CD4-positive, alpha-beta T cell treated with Interleukin-12 subunit alpha and Interleukin-12 subunit beta, for 1 hour (primary cell): ENCODE results near the gene AFAP1.
"Not testable (repeated sequence)": the region's sequence is repeated elsewhere in the genome, so short reads cannot be mapped to it uniquely, and the experiment has no call there.

Experiments used
- DNase-seq: peaks from one replicate; pipeline ENCODE4 v3.0.0-alpha.2; 2020

AFAP1 gene

DNA sequence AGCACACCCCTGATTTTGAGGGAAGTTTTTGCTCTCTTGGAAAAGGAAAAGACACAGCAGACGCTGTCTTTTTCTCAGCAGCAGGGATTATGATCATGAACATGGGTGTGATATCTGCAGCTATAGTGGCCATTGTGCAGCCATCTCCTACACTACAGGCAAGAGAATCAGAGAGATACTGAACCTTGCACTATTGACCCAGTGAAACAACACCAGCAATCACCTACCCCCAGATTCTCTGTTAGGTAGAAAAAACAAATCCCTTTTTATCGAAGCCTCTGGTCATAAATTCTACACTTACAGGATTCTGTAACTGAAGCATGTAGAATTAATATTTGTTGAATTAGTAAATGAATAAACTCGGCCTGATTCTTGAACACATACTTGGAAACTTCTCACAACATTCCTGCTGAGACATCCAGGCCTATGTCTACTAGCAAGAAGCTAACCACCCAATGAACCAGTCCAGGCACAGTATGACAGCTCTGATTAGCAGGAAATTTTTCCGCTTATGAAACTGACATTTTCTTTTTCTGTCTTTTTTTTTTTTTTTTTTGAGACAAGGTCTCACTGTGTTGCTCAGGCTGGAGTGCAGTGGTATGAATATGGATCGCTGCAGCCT, 5.0 kb upstream of the AFAP1 start:
- DNase-seq: no peak

DNA sequence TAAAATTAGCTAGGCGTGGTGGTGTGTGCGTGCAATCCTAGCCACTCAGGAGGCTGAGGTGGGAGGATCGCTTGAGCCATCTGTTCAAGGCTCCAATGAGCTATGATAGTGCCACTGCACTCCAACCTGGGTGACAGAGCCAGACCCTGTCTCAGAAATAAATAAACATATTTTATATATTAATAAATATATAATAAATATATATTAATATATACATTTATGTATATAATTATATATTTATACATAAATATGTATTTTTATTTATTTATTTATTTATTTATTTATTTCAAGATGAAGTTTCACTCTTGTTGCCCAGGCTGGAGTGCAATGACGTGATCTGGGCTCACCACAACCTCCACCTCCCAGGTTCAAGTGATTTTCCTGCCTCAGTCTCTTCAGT, 4.0 kb upstream of the AFAP1 start:
- not testable (repeated sequence) for DNase-seq

DNA sequence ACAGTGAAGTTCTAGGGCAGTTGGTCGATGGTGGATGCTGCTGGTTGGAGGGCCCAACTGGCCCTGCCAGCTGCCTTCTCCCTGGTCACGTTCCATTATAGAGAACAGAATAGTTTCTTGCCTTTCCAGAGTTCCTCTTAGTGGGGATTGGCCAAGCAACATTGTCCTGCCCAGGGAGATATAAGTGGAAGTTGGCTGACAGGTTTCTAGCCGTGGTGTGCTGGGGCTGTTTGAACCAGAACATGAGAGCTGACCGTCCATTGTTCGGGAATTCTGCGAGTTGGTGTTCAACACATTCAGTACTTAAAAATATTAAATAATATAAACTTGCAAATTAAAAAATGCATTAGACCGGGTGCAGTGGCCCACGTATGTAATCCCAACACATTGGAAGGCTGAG, 3.5 kb upstream of the AFAP1 start:
- DNase-seq: no peak

DNA sequence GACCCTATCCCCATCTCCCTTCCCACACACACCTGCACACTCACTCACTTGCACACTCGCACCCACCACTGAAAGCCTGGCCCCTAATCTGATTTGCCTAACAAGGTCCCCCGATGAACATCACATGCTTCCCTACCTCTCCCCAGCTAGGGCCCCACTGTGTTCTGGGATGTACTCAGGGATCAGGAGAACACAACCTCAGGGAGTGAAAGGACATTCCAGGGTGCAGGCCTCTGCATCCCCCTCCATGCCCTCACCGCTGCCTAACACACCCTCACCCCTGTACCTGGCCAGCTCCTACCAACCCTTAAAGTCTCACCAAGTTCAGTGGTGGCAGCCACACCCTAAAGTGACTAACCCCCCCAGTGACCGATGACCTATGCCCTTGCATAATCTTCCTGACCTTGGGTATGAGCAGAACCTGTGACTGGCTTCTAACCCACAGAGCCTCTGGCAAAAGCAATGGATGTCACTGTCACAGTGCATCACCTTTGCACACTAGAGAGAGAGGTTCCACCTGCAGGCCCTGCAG, 2.4 kb upstream of the AFAP1 start:
- no peak for DNase-seq

DNA sequence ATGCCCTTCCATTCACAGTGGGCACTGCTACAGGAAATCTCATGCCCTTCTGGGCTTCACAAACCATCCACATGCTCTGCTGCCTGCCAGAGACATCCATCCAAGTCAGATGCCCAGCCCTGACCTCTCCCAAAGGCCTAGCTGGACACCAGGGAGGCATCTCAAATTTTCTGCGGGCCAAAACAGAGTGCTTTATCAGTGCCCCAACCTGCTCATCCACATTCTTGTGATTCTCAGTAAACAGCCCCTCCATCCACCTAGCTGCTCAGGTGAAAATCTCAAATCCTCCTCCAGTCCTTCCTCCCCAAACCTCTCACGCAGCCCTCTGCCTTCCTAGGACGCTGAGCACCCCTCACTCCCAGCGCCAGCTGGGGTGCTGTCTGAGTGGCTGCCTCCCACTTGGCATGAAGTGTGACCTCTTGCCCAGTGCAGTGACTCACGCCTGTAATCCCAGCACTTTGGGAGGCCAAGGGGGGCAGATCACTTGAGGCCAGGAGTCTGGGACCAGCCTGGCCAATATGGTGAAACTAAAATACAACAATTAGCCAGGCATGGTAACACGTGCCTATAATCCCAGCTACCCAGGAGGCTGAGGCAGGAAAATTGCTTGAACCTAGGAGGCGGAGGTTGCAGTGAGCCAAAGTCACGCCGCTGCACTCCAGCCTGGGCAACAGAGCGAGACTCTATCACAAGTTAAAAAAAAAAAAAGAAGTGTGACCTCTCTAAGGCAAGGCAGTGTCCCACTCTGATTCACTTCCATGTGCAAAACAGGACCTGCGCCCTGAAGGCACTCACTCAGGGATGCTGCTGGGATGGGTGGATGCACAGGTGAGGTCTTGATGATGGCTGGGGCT, 1.7 kb upstream of the AFAP1 start:
- no peak for DNase-seq

DNA sequence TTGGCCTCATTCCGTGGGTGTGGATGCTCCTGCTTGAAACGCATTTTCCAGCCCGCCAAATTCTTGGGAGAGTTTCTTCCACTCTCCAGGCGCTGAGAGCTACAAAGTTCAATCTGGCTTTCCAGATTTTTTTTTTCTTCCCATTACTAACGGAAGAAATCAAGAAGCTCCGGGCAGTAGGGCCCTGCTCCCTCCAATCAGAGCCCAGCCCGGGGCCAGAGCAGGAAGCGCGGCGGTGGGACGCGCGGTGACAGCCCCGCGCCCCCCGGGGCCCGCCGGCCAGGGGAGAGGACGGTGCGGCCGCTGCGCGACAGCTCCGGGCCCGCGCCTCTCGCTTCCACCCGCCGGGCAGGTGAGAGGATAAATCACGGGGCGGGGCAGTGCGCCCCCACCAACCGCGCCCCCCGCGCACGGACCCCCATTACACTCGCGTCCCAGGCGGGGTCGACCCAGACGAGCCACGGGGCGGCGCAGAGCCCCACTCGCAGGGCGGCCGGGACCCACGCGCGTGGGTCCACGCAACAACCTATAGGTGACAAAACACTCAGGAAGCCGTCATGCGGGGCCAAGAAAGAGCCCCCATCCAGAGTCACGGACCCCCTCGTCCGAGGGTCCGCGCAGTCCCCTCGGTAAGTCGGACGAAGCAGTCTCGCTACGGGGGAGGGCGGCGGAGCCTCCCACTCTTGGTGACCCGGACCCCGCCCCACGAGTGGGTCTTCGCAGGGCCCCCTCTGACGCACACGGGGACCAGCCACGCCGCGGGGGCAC, 868 bp downstream of the AFAP1 start:
- DNase-seq: peak; percentile 38

DNA sequence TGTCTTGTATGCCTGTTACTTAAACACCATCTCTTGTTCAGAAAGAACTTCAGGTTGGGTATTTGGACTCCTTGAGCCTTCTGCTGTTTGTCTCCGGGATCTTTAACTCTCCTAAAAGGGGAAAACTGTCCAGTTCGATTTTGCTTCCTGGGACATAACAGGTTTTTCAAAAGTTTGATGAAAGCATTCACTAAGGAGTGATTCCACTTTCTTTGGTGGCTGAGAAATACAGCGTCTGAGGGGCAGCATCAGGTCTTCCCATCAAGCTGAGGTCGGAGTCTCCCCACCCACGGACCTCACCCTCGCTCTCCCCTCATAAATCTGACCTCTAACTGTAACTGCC, 1.4 kb downstream of the AFAP1 start:
- DNase-seq: no peak

DNA sequence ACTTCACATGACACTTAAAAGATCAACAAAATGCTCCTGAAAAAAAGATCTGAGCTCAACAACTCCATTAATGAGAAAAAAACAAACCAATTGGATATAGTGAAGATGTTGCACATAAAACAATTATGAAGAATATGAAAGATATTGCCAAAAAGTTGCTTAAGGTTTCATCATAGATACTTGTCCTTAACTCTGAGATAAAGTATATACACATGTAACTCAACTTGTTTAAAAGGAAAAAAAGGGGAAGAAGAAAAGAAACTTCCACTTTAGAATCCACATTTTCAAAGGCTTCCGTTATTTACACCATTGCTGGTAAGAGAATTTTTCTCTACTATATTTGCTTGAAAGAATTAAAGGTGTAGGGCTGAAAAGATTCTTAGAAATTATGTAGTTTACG, 2.7 kb downstream of the AFAP1 start:
- no peak for DNase-seq

DNA sequence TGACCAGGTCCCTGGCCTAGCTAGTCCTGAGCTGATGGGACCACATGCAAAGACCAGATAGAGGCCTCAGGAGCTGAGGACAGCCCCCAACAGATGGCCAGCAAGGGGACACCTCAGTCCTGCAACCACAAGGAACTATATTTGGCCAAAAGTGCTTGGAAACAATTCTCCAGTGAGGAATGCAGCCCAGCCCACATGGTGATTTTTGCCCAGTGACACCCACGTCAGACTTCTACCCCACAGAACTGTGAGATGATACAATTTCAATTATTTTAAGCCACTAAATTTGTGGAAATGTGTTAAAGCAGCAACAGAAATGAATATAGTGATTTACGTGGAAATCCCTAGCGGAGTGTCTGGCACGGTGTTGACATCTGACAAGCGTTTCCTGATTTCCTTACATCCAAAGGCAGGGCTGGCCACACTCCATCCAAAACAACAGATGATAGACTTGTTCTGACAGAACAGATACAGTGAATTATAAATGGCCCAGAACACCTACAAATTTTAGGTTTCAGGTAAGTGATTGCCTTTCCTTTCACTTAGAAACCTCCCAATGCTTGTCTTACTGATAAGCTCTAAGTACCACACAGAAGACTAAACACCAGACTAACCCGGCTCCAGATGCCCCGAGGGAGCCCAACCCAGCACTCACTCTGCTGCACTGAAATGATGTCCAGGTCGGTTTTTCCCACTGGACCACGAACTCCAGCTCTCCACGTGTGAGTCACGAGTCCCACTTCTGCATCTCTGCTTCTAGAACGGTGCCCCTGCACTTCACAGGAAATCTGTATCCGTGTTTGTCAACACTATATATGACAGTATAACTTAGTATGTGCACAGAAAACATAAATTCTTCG, 5.8 kb downstream of the AFAP1 start:
- no peak for DNase-seq

DNA sequence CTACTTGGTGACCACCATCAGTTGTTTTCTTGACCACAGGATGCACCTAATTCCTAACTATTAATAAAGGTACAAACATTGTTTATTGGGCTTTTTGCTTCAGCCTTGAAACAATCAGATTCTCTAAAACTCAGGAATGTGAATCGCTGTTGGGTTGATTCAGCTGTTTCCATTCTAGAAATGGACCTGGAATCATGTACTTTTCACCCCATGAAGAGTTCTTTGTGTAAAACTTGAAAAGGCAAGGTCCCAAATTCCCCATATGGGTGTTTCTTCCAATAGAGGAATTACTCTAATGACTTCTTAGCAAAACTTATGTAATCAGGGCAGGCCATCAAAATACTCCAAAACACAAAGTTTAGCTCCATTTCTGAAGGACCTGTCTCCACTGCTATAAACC, 7.4 kb downstream of the AFAP1 start:
- DNase-seq: no peak

DNA sequence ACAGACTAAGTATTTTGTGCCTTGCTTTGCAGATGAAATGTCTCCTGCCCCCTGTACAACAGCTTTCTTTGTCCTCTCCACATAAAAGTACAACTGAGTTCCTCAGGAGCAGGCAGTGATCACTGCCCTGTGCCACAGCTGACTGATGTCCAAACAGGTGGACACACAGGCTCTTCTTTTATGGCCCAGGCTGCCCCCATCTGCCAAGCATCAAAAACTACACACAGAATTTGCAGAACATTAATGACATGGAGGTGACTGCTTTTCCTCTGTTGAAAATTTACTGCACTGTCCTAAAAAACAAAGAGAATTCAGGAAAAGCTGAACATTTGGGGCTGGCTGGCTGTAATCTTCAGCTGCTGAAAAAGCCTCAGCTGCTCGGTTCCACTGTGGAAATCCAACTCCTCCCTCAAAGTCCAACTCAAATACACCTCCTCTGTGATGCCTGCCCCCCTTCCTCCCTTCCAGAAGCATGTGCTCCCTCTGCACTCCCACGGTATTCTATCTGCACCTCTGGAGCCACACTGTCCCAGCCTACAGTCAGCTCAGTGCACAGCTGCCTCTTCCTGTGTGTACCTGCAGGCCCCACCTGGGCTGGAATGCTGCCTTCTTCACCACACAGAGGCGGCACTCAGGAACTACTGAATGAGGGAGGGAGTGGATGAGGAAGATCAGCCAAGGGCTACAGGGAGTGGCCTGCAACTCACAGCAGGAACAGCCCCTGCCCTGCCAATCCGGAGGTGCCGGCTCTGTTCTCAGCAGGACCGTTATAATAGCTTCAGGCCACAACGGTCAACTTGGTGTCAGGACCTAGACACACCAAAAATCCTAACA, 10.3 kb downstream of the AFAP1 start:
- no peak for DNase-seq

DNA sequence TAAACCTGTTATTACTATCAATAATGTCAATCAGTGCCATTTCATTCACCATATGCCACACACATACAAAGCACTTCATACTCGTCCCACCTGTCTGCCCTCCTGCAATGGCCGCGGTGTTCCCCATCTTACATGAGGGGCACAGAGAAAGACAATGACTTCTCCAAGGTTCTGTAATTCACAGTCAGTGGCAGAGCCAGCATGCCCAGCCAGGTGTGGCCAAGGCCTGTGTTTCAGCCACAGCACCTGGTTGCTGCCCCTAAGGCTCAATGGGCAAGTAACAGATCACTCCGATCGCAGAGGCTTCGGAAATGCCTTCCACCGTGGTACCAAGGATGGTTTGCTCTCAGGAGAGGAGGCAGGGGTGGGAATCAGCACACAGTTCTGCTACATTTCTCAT, 10.9 kb downstream of the AFAP1 start:
- DNase-seq: no peak

DNA sequence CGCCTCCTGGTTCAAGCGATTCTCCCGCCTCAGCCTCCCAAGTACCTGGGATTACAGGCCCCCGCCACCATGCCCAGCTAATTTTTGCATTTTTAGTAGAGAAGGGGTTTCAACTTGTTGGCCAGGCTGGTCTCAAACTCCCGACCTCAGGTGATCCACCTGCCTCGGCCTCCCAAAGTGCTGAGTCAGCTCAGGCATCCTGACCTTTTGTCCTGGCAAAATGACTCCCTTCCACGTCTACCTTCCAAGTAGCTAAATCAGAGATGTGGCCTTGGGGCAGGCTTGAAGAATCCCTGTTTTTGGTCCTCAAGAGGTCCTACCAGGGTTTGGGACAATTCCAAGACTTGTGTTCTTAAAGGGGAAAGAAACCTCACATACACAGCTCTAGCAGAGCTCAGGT, 12.8 kb downstream of the AFAP1 start:
- no peak for DNase-seq

DNA sequence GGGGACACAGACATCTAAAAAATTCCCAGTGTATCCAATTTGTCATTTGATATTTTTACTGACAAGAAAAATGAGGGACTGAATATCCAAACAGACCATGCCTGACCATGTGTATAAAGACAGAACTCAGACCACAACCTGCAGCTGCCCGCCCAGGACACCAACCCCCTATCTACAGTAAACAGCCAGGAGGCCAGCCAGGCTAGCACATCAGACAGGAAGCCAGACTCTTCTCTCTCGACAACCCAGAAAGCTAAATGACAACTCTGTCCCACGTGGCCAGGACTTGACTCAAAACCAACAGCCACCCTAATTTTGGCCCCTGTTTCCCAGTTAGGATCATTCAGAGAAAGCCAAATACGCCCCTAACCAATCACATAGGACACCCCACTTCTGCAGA, 15.1 kb downstream of the AFAP1 start:
- no peak for DNase-seq

DNA sequence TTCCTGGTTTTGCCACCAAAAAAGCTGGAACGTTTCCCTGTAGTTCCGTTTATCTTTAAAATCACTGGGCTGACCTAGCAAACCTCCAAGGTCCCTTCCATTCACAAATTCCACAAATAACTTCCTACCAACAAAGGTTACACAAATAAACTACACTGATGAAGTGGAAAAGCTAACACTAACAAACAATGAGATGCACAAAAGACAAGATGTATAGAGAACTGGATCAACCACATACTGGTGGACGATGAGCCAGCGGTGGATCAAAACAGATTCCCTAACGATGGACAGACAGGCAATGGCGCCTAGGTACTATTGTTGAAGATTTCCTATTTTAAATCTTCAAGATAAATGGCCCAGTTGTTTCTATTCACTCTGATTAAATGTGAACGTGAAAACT, 15.5 kb downstream of the AFAP1 start:
- DNase-seq: no peak

DNA sequence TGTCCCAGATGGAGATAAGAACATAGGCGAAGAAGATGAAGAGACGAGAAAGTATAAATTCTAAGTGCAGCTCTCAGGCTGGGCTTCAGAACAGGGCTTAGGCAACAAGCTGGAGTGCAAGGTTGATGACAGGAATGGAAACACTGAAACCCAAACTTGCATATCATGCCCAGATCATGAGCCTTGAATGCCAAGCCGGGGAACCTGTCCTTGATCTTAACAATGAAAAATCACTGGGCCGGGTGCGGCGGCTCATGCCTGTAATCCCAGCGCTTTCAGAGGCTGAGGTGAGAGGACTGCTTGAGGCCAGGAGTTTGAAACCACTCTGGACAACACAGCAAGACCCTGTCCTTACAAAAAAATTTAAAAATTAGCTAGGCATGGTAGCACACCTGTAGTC, 17.2 kb downstream of the AFAP1 start:
- DNase-seq: no peak

DNA sequence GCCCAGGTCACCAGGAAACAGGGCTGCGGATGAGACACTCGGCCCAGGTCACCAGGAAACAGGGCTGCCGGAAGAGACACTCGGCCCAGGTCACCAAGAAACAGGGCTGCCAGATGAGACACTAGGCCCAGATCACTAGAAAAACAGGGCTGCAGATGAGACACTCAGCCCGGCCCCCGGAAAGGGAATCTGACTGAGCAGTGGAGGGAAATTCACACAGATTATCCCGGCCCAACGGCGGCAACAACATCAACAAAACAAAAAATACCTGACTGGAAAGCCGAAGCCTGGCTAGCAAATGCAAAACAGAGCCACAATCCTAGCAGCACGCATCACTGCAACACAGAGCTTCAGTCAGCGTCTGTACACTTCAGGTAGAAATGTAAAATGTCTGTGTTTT, 20.7 kb downstream of the AFAP1 start:
- no peak for DNase-seq

DNA sequence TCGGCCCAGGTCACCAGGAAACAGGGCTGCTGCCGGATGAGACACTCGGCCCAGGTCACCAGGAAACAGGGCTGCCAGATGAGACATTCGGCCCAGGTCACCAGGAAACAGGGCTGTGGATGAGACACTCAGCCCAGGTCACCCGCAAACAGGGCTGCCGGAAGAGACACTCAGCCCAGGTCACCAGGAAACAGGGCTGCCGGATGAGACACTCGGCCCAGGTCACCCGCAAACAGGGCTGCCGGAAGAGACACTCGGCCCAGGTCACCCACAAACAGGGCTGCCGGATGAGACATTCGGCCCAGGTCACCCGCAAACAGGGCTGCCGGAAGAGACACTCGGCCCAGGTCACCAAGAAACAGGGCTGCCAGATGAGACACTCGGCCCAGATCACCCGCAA, 21.5 kb downstream of the AFAP1 start:
- DNase-seq: not testable (repeated sequence)

DNA sequence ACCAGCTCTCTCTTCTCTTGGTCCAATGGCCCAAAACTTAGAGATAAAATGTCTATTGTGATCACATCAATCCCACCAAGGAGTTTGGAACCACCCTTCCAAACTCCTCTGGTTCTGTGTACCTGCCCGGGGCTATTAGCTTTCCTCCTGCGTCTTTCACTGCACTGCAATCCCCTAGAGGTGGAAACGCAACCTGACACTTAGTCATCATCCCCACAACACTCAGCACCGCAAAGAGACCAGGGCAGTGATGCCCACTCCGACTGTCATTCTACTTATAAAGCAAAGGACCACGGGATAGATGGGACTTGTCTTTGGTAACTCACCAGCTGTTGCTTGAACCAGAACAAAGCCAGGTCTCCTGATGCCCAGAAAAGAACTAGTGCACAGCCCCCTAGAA, 22.0 kb downstream of the AFAP1 start:
- no peak for DNase-seq

DNA sequence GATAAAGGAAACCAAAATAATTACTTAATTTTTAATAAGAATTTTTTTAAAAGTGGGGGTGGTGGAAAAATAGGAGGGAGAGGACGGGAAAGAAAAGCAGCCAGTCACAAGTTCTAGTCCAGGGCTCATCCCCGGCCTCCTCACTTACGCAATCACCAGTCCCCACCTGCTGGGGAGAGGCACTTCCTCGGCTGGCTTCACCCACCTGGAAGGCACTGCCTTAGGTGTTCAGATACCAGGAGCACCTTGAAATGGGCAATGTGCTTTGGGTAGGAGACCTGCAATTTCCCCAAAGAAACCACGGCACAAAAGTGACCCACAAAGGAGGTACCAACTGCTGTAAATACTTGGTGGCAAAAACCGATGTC, 23.8 kb downstream of the AFAP1 start:
- DNase-seq: no peak

DNA sequence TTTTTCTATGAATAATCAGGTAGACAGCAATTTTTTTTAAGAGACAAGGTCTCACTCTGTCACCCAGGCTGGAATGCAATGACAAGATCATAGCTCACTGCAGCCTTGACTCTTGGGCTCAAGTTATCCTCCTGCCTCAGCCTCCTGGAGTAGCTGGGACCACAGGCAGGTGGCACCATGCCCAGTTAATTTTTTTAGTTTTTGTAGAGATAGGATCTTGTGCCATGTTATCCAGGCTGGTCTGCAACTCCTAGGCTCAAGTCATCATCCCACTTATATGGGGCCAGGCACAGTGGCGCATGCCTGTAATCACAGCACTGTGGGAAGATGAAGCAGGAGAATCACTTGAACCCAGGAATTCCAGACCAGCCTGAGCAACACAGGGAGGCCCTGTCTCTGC, 26.8 kb downstream of the AFAP1 start:
- DNase-seq: no peak

DNA sequence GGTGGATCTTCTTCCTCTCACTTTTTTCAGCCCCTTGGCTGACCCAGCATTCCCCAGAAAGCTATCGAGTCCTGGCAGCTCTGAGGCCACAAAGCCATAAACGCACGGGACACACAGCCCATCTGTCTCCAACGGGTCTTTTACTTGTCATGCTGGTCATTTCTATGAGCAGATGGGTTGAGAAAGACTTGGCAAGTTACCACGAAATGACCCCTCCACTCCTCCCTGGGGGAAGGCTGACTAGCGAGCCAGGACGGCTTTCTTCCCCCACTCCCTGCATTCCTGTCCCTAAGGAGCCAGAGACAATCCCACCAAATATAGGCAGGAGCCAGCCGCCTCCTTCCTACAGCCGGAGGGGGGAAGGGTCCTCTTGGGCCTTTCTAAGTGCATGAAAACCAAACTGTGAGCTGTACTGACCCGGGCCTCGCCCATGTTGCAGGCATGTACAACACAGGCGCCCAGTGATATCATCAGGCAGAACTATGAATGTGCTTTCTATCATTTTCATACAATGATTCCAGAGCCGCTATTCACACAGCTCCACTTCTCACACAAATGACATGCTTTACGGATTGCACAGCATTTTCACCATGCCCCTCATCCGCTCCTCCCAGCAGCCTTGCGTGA, 28.6 kb downstream of the AFAP1 start:
- no peak for DNase-seq
